Right cardiac atrium (tissue), 5 donors: Measurements from ENCODE around the gene AHSA1. TPM values are rescaled to one million over a fixed set of nuclear protein-coding genes. Genes with fewer than 3 reads are reported as not detected.
A peak's percentile ranks its signal among the peaks of the same experiment; 100 is the strongest.

ENCODE experiments used
- ATAC-seq, 2 donors: fragments of 200-7000 bp; cut with Tn5 transposase; one replicate each; pipeline versions ENCODE4 v1.8.0 to v1.9.1; 2020; ENCODE audit warnings: moderate library complexity in 2 of 2, mild to moderate bottlenecking in 1 of 2
- DNase-seq, 3 donors: peaks; one replicate each; pipeline ENCODE4 v3.0.0-alpha.2; 2020
- H3K27ac ChIP-seq: one replicate; pipeline ENCODE4 v1.5.1; 2013; ENCODE audit warnings: mild to moderate bottlenecking, low read length, control low read depth, moderate library complexity
- H3K27me3 ChIP-seq: one replicate; pipeline ENCODE4 v1.6.1; 2013; ENCODE audit not compliant: control insufficient read depth, insufficient read depth
- H3K4me1 ChIP-seq: one replicate; pipeline ENCODE4 v1.6.1; 2013; ENCODE audit warnings: low read length; ENCODE audit not compliant: control insufficient read depth, insufficient read depth
- H3K4me3 ChIP-seq: one replicate; pipeline ENCODE4 v1.5.1; 2013; ENCODE audit warnings: low read length, control low read depth
- H3K9me3 ChIP-seq: one replicate; pipeline ENCODE4 v1.6.1; 2013; ENCODE audit warnings: low read length; ENCODE audit not compliant: control insufficient read depth
- WGBS: extraction: QIAGEN DNeasy Blood & Tissue Kit; methylation state at CpG from one replicate; pipeline ENCODE4 v1.1.7; 2013; 5-methylcytosine and 5-hydroxymethylcytosine counted together
- intact Hi-C, 4 donors: fragments of 100-400 bp; cut with DNase I; formaldehyde crosslinking; loops; one replicate each; pipeline versions ENCODE4 v1.11.0 to v1.14.0; 2022 to 2023
- polyA plus RNA-seq: library from polyadenylated mRNA; stranded (reverse); fragments of 200-250 nt; gene quantifications from one replicate; pipeline ENCODE4 v1.2.3, GENCODE V29; 2013
- total RNA-seq, 4 donors: library from RNA; stranded (reverse); fragmentation: NEBNext Ultra II Directional; extraction: Animal tissue kit (Norgen Biotek cat#: 25700); gene quantifications; one replicate each; pipeline ENCODE4 v1.2.1, GENCODE V29; 2021
- donor health status: healthy with polysubstance abuse.
- donor health status: DM: no; HTN: yes; CAD: no.
- donor health status: DM: no; HTN: no; CAD: no.
- donor health status: DM: no; HTN: yes; CAD: no; lungs with severe emphysema.
- donor health status: DM: yes; HTN: yes; CAD: no.

The AHSA1 gene
- total and polyA plus RNA-seq, 5 donors: 115 to 211 (median 188) TPM

DNA sequence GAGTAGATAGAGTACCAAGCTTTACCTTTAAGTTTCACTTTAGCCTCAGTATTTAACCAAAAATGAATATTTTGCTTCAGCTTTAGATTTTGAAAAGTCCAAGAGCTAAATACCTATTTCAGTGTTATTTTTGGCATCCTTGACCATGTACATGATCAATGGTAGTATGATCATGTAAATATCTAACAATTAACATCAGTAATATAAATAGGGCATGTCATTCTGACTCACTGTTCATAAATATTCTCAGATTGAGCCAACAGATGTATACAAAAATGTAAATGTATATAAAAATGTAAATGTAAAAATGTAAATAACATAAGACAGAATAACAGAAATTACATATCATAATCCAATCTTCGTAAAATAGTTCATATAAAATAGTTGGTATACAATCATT is 19.3 kb upstream of the AHSA1 start:
- H3K27me3 ChIP-seq: no peaks in the 10 kb centered on the region
- H3K4me3 ChIP-seq: no peak overlapping the region
- 99% methylated on average over 1 of the region's 1 CpG for WGBS
- intact Hi-C loops: no loop called here
- no peak overlapping the region for H3K27ac ChIP-seq
- no peak for ATAC-seq
- no peaks in the 10 kb centered on the region for H3K4me1 ChIP-seq
- H3K9me3 ChIP-seq: no peaks in the 10 kb centered on the region
- no peak for DNase-seq

DNA sequence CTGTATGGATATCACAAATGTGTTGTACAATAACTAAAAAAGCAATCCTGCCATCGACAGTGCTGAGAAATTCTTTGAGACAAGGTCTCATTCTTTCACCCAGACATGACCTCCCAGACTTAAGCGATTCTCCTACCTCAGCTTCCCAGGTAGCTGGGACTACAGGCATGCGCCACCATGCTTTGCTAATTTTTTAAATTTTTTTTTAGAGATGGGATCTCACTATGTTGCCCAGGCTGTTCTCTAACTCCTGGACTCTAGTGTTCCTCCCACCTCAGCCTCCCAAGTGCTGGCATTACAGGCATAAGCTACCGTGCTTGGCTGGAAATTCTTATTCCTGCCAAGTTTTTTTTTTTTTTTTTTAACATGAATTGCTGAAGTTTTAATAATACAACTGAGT is 18.0 kb upstream of the AHSA1 start:
- no peak for ATAC-seq
- no peak overlapping the region for H3K27ac ChIP-seq
- no peak for DNase-seq
- H3K9me3 ChIP-seq: no peaks in the 10 kb centered on the region
- H3K4me1 ChIP-seq: no peaks in the 10 kb centered on the region
- intact Hi-C loops: no loop called here
- H3K4me3 ChIP-seq: no peak overlapping the region
- H3K27me3 ChIP-seq: no peaks in the 10 kb centered on the region
- 92% methylated on average over 4 of the region's 4 CpGs for WGBS

- no peak for ATAC-seq
- DNase-seq: no peak
- no peaks in the 10 kb centered on the region for H3K4me1 ChIP-seq
- H3K27me3 ChIP-seq: no peaks in the 10 kb centered on the region
- H3K9me3 ChIP-seq: no peaks in the 10 kb centered on the region
- no peak overlapping the region for H3K4me3 ChIP-seq
- WGBS: 73% methylated on average over 2 of the region's 2 CpGs
- no peak overlapping the region for H3K27ac ChIP-seq
- intact Hi-C loops: no loop called here
Measured at GRCh38 chr14:77442196-77442595, 15.7 kb upstream of the AHSA1 start.

- 86% methylated on average over 2 of the region's 2 CpGs for WGBS
- no peak for ATAC-seq
- intact Hi-C loops: loop anchor here in 2 of 4 donors (5.0 to 10.0 kb wide), 2 partner anchors 89 to 134 kb away; partner anchors contain the start of genes GSTZ1 (in 1 of the 2) and POMT2 (in 1 of the 2)
- Histone ChIP-seq H3K9me3 (no peaks in the 10 kb centered on the region), H3K27me3 (no peaks in the 10 kb centered on the region), H3K4me1 (no peaks in the 10 kb centered on the region), H3K4me3 (no peak overlapping the region), H3K27ac (no peak overlapping the region)
- no peak for DNase-seq
Measured at GRCh38 chr14:77455966-77456640, 1.8 kb upstream of the AHSA1 start.

DNA sequence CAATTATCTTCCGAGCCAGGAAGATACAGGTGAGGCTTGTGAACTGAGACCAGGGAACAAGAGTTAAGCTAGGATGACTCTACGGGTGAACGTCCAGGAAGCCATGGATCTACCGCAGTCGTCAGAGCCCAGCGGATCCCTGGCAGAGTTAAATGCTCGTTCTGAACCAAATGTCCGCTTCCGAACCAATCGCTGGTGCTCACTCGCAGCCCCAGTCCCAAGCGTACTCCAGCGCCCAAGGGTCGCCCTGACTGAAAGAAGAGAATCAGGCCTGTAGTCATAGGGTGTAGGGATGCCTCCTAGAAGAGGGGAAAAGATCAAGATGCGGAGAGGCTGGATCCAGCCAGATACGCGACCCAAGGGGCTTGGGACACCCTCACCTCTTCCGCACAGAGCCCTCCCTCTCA is 775 bp upstream of the AHSA1 start:
- peak overlapping the region; percentile 82 for H3K4me3 ChIP-seq
- peak overlapping the region; percentile 32 for H3K27ac ChIP-seq
- WGBS: under 1% methylated on average over 18 of the region's 18 CpGs
- ATAC-seq (no peak), DNase-seq (no peak)
- intact Hi-C loops: loop anchor here in 2 of 4 donors (5.0 to 10.0 kb wide), 2 partner anchors 88 to 135 kb away; partner anchors contain the start of genes GSTZ1 (in 1 of the 2) and POMT2 (in 1 of the 2)
- H3K9me3 ChIP-seq: no peaks in the 10 kb centered on the region
- H3K4me1 ChIP-seq: no peaks in the 10 kb centered on the region
- H3K27me3 ChIP-seq: no peaks in the 10 kb centered on the region

GRCh38 chr14:77458249-77458950 is 507 bp downstream of the AHSA1 start:
- Histone ChIP-seq H3K9me3 (no peaks in the 10 kb centered on the region), H3K4me1 (no peaks in the 10 kb centered on the region), H3K27me3 (no peaks in the 10 kb centered on the region), H3K4me3 (peak overlapping the region; percentile 82), H3K27ac (peak overlapping the region; percentile 95)
- intact Hi-C loops: loop anchor here in 2 of 4 donors (5.0 to 10.0 kb wide), 2 partner anchors 86 to 136 kb away; partner anchors contain the start of genes GSTZ1 (in 1 of the 2) and POMT2 (in 1 of the 2)
- ATAC-seq (peak; percentile 5 to 56), DNase-seq (peak in 1 of 3 donors; percentile 26)
- under 1% methylated on average over 29 of the region's 29 CpGs for WGBS

DNA sequence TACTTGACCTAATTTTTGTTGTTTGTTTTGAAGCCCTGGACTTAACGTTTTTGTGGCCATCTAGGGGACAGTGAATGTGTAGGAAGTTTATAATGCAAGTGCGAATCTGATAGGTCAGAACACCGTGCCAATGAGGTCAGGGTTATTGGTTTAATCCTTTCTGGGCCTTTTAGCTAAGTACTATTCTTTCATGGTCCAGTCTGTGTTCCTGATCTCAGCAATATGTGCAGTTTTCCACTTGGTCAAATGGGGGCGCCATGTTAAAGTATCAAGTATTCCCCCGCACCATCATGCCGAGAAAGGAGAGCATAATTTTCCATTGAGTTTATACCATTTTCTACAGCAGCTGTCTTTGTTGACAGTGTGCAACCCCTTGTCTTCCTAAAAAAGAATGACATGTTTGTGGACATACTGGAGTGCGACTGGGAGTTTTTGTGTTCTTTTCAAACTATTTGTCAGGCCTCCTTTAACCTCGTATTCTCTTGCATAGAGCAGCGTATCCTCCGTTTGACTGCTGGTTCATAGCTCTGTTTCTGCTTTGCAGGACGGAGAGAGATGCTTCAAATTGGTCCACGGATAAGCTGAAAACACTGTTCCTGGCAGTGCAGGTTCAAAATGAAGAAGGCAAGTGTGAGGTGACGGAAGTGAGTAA is 1.3 kb downstream of the AHSA1 start:
- no peak overlapping the region for H3K27ac ChIP-seq
- H3K4me1 ChIP-seq: no peaks in the 10 kb centered on the region
- intact Hi-C loops: loop anchor here in 2 of 4 donors (5.0 to 10.0 kb wide), 2 partner anchors 86 to 137 kb away; partner anchors contain the start of genes GSTZ1 (in 1 of the 2) and POMT2 (in 1 of the 2)
- DNase-seq (peak in 1 of 3 donors; percentile 41), ATAC-seq (no peak)
- H3K9me3 ChIP-seq: no peaks in the 10 kb centered on the region
- WGBS: 38% methylated on average over 13 of the region's 13 CpGs
- H3K4me3 ChIP-seq: peak overlapping the region; percentile 82
- no peaks in the 10 kb centered on the region for H3K27me3 ChIP-seq

GRCh38 chr14:77467801-77468200 is 9.9 kb downstream of the AHSA1 start:
- intact Hi-C loops: no loop called here
- WGBS: 89% methylated on average over 5 of the region's 5 CpGs
- no peak overlapping the region for H3K4me3 ChIP-seq
- no peaks in the 10 kb centered on the region for H3K4me1 ChIP-seq
- H3K9me3 ChIP-seq: no peaks in the 10 kb centered on the region
- DNase-seq (no peak), ATAC-seq (no peak)
- H3K27ac ChIP-seq: no peak overlapping the region
- H3K27me3 ChIP-seq: no peaks in the 10 kb centered on the region

GRCh38 chr14:77469067-77469505 is 11.2 kb downstream of the AHSA1 start:
- WGBS: 90% methylated on average over 14 of the region's 14 CpGs
- no peaks in the 10 kb centered on the region for H3K4me1 ChIP-seq
- no peak for DNase-seq
- intact Hi-C loops: no loop called here
- ATAC-seq: no peak
- no peak overlapping the region for H3K4me3 ChIP-seq
- H3K9me3 ChIP-seq: no peaks in the 10 kb centered on the region
- no peak overlapping the region for H3K27ac ChIP-seq
- no peaks in the 10 kb centered on the region for H3K27me3 ChIP-seq

DNA sequence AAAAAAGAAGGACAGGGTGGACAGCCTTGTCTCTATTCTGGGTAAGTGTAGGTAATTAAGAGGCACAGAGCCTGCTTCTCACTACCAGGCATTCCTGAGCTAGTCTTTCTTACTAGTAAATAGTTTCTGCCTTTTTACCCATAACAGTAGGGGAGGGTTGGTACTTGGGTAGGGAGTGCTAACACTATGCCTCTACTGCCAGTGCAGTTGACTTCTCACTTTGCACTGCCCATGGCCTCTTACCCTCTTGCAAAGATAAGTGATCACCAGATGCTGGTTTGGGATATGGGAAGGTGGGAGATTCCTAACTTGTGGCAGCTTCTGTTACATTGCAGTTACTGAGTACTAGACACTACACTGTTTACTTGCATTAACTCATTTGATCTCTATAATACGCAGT is 11.6 kb downstream of the AHSA1 start:
- DNase-seq: no peak
- Histone ChIP-seq H3K27me3 (no peaks in the 10 kb centered on the region), H3K4me3 (no peak overlapping the region), H3K4me1 (no peaks in the 10 kb centered on the region), H3K27ac (no peak overlapping the region), H3K9me3 (no peaks in the 10 kb centered on the region)
- no peak for ATAC-seq
- 93% methylated on average over 1 of the region's 1 CpG for WGBS
- intact Hi-C loops: no loop called here
